Activated CD4-positive, alpha-beta memory T cell treated with anti-CD3 and anti-CD28 coated beads for 36 hours (primary cell): ENCODE measurements around the gene STK24. TPM values are rescaled to one million over a fixed set of nuclear protein-coding genes. Genes with fewer than 3 reads are reported as not detected.

Source experiments
- CTCF ChIA-PET: fragments of 350-600 bp; sonication (Branson Sonifier 250); formaldehyde crosslinking; loops from one replicate; lab custom pipeline; 2021; ENCODE audit warnings: antibody characterized with exemption, inconsistent platforms; lab: Charles Lee
- POLR2A ChIA-PET: fragments of 350-600 bp; sonication (Branson Sonifier 250); formaldehyde crosslinking; loops from one replicate; lab custom pipeline; 2021; ENCODE audit warnings: antibody characterized with exemption; lab: Charles Lee
- DNase-seq: peaks from one replicate; pipeline ENCODE4 v3.0.0-alpha.2; 2020
- H3K27ac Mint-ChIP-seq: one replicate; pipeline ENCODE4 v1.8.0; 2021; ENCODE audit warnings: mixed read lengths
- H3K27me3 Mint-ChIP-seq: one replicate; pipeline ENCODE4 v1.8.0; 2021; ENCODE audit warnings: mixed read lengths
- H3K36me3 Mint-ChIP-seq: one replicate; pipeline ENCODE4 v1.8.0; 2021; ENCODE audit warnings: mixed read lengths
- H3K4me1 Mint-ChIP-seq: one replicate; pipeline ENCODE4 v1.8.0; 2021; ENCODE audit warnings: low read depth, mixed read lengths
- H3K4me3 Mint-ChIP-seq: one replicate; pipeline ENCODE4 v1.8.0; 2021; ENCODE audit warnings: mild to moderate bottlenecking, mixed read lengths
- H3K9me3 Mint-ChIP-seq: one replicate; pipeline ENCODE4 v1.8.0; 2021; ENCODE audit warnings: mixed read lengths
- intact Hi-C: fragments of 100-400 bp; cut with micrococcal nuclease; formaldehyde crosslinking; loops from one replicate; pipeline ENCODE4 v1.15.1; 2023
- total RNA-seq, 2 experiments: library from RNA; stranded (reverse); gene quantifications; one replicate each; pipeline ENCODE4 v1.2.3, GENCODE V29; 2021

The STK24 gene
- total RNA-seq, 2 experiments from 2014 or later = 176 to 178 TPM

DNA sequence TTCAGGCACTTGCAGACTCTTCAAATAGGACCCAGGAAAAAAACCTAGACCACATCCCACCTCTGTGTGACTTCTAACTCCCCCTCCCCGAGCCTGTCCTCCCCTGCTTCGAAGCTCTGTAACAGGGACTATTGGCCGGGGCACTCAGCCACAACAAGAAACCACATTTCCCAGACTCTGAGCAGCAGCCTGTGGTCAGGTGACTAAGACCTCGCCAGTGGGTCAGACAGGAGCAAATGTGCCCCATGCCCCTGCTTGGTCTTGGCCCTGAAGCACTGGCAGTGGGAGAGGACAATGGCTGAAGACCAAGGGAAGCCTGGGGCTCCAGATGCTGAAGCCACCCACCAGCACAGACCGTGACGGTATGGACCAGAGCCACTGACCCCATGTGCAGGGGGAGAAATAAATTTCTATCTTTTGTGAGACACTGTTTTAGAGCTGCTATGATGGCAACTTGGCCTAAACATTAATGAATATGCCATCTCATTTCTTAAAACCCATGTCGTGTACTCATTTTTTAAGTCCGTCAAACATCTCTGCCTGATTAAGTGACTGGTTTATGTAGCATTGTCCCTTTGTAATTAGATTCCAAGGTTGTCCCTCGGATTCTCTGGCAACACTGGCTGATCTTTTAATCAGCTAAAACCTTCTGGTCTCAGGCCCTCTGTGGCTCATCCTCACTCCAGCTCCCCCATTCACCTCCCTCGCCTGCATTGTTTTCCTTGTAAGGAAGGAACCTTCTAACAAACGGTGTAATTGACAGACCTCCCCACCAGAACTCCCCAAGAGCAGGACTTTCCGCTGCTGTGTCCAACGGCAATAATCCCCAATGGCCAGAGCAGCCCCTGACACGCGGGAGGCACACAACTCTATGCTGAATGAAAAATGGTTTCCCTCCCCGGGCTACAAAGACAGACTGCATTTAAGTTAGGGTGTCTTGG lies 98.4 kb downstream of the STK24 start:
- DNase-seq = peak; percentile 70
- Mint-ChIP-seq H3K36me3 (peaks cover 30% of the 10 kb centered on the region), H3K27me3 (no peaks in the 10 kb centered on the region), H3K9me3 (no peaks in the 10 kb centered on the region), H3K4me3 (peak overlapping the region; percentile 11), H3K27ac (peak overlapping the region; percentile 62), H3K4me1 (peaks cover 72% of the 10 kb centered on the region)
- POLR2A ChIA-PET = interaction anchor here (1.6 kb wide), 1 partner anchor 50 kb away, joined by 5 read pairs; no protein-coding TSS in a partner anchor
- intact Hi-C loops = loop anchor here (5.0 kb wide), 1 partner anchor 549 kb away; no protein-coding TSS in a partner anchor
- CTCF ChIA-PET = interaction anchor here (1.5 to 1.9 kb wide), 2 partner anchors 33 to 175 kb away, joined by 5 to 8 read pairs; no protein-coding TSS in a partner anchor

DNA sequence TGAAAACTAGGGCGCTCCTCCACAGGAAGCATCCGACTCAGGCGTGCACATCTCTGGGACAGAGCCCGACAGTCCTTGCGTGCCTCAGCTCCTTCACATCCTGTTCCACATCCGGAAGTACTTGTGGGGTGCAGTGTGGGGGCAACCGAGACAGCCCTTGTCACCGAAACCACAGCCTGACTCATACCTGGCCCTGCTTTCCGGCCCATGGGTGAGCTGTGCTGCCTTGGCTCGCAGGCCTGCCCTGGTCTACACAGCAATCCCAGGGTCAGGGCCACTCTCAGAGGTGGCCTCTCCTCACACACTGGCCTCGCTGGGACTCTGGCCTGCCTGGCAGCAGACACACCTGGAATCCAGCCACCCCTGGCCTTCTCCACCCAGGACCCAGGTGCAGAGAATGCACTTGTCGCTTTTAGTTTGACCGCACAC lies 100.4 kb downstream of the STK24 start:
- peak; percentile 96 for DNase-seq
- intact Hi-C loops = loop anchor here (1.0 to 5.0 kb wide), 8 partner anchors 8 to 1044 kb away; no protein-coding TSS in a partner anchor
- ChIA-PET POLR2A (interaction anchor here (0.6 to 1.3 kb wide), 12 partner anchors 8 to 106 kb away, joined by 3 to 6 read pairs (median 3); partner anchors contain the start of gene STK24), CTCF (interaction anchor here (0.6 to 2.2 kb wide), 7 partner anchors 11 to 189 kb away, joined by 3 to 8 read pairs (median 5); no protein-coding TSS in a partner anchor)
- Mint-ChIP-seq H3K9me3 (no peaks in the 10 kb centered on the region), H3K4me3 (peak overlapping the region; percentile 62), H3K27ac (peak overlapping the region; percentile 91), H3K36me3 (peaks cover 43% of the 10 kb centered on the region), H3K27me3 (no peaks in the 10 kb centered on the region), H3K4me1 (peaks cover 62% of the 10 kb centered on the region)

DNA sequence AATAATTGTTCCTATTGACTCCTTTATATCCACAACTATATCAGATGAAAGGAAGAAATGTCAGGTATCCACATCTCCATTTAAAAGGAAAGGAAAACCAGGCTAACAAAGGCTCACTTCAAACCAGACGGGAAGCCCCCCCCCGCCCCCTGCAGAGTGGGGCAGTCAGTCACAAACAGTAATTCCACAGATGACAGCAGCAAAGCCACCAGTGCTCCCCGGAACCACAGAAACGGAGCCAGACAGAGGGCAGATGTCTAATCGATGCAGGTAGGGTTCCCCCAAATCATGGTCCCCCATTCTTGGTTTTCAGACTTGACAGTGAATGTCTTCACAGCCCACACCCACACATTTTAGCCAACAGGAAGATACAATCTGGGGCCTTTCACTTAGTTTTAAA lies 100.8 kb downstream of the STK24 start:
- intact Hi-C loops = loop anchor here (1.0 to 5.0 kb wide), 8 partner anchors 8 to 1043 kb away; no protein-coding TSS in a partner anchor
- H3K27me3 Mint-ChIP-seq = no peaks in the 10 kb centered on the region
- DNase-seq = peak; percentile 81
- H3K9me3 Mint-ChIP-seq = no peaks in the 10 kb centered on the region
- H3K27ac Mint-ChIP-seq = peak overlapping the region; percentile 91
- ChIA-PET CTCF (interaction anchor here (0.6 to 2.2 kb wide), 6 partner anchors 10 to 189 kb away, joined by 3 to 8 read pairs (median 4); no protein-coding TSS in a partner anchor), POLR2A (interaction anchor here (0.7 to 1.3 kb wide), 11 partner anchors 9 to 106 kb away, joined by 3 to 6 read pairs (median 3); partner anchors contain the start of gene STK24)
- H3K36me3 Mint-ChIP-seq = peaks cover 43% of the 10 kb centered on the region
- peaks cover 60% of the 10 kb centered on the region for H3K4me1 Mint-ChIP-seq
- H3K4me3 Mint-ChIP-seq = peak overlapping the region; percentile 62

GRCh38 chr13:98475522-98475921 lies 101.4 kb downstream of the STK24 start:
- no peak for DNase-seq
- ChIA-PET CTCF (interaction anchor here (1.2 to 2.2 kb wide), 5 partner anchors 10 to 190 kb away, joined by 3 to 8 read pairs (median 5); no protein-coding TSS in a partner anchor), POLR2A (interaction anchor here (0.9 to 1.3 kb wide), 2 partner anchors 98 to 107 kb away, joined by 3 to 4 read pairs; no protein-coding TSS in a partner anchor)
- no peak overlapping the region for H3K4me3 Mint-ChIP-seq
- peaks cover 55% of the 10 kb centered on the region for H3K4me1 Mint-ChIP-seq
- no peaks in the 10 kb centered on the region for H3K27me3 Mint-ChIP-seq
- intact Hi-C loops = loop anchor here (5.0 kb wide), 1 partner anchor 552 kb away; no protein-coding TSS in a partner anchor
- H3K27ac Mint-ChIP-seq = peak overlapping the region; percentile 54
- no peaks in the 10 kb centered on the region for H3K9me3 Mint-ChIP-seq
- H3K36me3 Mint-ChIP-seq = peaks cover 44% of the 10 kb centered on the region

DNA sequence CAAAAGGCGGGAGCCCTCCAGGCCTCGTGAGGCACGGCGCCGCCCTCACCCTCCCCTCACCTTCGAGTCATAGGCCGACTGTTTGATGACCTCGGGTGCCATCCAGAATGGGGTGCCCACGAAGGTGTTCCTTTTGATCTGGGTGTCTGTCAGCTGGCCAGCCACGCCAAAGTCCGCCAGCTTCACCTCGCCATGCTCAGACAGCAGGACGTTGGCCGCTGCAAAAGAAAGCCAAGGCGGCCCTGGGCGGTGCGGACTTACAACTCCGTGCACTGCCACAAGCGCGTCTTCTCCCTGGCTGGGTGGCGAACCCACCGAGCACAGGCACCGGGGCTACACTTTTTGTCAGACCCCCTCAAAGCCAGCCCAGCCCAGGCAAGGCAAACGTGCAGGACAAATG lies 102.1 kb downstream of the STK24 start:
- Mint-ChIP-seq H3K4me3 (no peak overlapping the region), H3K27me3 (no peaks in the 10 kb centered on the region), H3K27ac (no peak overlapping the region), H3K9me3 (no peaks in the 10 kb centered on the region), H3K4me1 (peaks cover 53% of the 10 kb centered on the region), H3K36me3 (peaks cover 44% of the 10 kb centered on the region)
- intact Hi-C loops = loop anchor here (5.0 kb wide), 1 partner anchor 553 kb away; no protein-coding TSS in a partner anchor
- no peak for DNase-seq
- CTCF ChIA-PET = interaction anchor here (2.2 kb wide), 1 partner anchor 178 kb away, joined by 7 read pairs; no protein-coding TSS in a partner anchor
- POLR2A ChIA-PET = no interaction called here

GRCh38 chr13:98474292-98474691 lies 102.6 kb downstream of the STK24 start:
- H3K4me1 Mint-ChIP-seq = peaks cover 48% of the 10 kb centered on the region
- H3K9me3 Mint-ChIP-seq = no peaks in the 10 kb centered on the region
- CTCF ChIA-PET = no interaction called here
- no peak overlapping the region for H3K4me3 Mint-ChIP-seq
- intact Hi-C loops = no loop called here
- no peak for DNase-seq
- no peaks in the 10 kb centered on the region for H3K27me3 Mint-ChIP-seq
- POLR2A ChIA-PET = no interaction called here
- peak overlapping the region; percentile 47 for H3K27ac Mint-ChIP-seq
- H3K36me3 Mint-ChIP-seq = peaks cover 44% of the 10 kb centered on the region

- Mint-ChIP-seq H3K27ac (peak overlapping the region; percentile 47), H3K4me1 (peaks cover 44% of the 10 kb centered on the region), H3K27me3 (no peaks in the 10 kb centered on the region), H3K36me3 (peaks cover 44% of the 10 kb centered on the region), H3K4me3 (no peak overlapping the region), H3K9me3 (no peaks in the 10 kb centered on the region)
- POLR2A ChIA-PET = no interaction called here
- DNase-seq = no peak
- CTCF ChIA-PET = no interaction called here
- intact Hi-C loops = no loop called here
These were observed 103.1 kb downstream of the STK24 start for GRCh38 chr13:98473788-98474144.

GRCh38 chr13:98473135-98473787 lies 103.6 kb downstream of the STK24 start:
- no peak for DNase-seq
- POLR2A ChIA-PET = no interaction called here
- peak overlapping the region; percentile 73 for H3K27ac Mint-ChIP-seq
- H3K36me3 Mint-ChIP-seq = peaks cover 47% of the 10 kb centered on the region
- intact Hi-C loops = no loop called here
- no peak overlapping the region for H3K4me3 Mint-ChIP-seq
- CTCF ChIA-PET = interaction anchor here (1.8 kb wide), 1 partner anchor 180 kb away, joined by 13 read pairs; no protein-coding TSS in a partner anchor
- H3K27me3 Mint-ChIP-seq = no peaks in the 10 kb centered on the region
- H3K9me3 Mint-ChIP-seq = no peaks in the 10 kb centered on the region
- peaks cover 39% of the 10 kb centered on the region for H3K4me1 Mint-ChIP-seq

DNA sequence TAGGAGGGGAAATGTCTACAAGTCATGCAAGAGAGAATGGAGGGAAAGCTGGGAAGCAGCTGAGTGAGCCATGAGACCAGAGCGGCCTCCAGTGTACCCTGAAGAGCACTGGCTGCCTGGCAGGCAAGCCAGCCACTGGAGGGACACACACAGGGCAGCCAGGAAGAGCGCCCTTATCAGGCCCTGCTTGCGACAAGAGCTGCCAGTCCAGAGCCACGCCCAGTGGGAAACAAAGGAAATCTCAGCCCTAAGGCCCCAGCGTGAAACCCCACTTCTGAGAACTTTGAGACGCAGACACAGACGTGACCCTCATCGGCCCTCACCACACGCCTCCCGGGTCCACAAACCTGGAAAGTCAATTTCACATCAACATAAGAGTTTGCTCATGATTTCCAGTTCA lies 105.0 kb downstream of the STK24 start:
- POLR2A ChIA-PET = no interaction called here
- CTCF ChIA-PET = interaction anchor here (1.8 kb wide), 1 partner anchor 181 kb away, joined by 13 read pairs; no protein-coding TSS in a partner anchor
- Mint-ChIP-seq H3K27ac (peak overlapping the region; percentile 73), H3K4me1 (peaks cover 30% of the 10 kb centered on the region), H3K36me3 (peaks cover 52% of the 10 kb centered on the region), H3K4me3 (no peak overlapping the region), H3K9me3 (no peaks in the 10 kb centered on the region), H3K27me3 (no peaks in the 10 kb centered on the region)
- no peak for DNase-seq
- intact Hi-C loops = no loop called here

- peaks cover 55% of the 10 kb centered on the region for H3K36me3 Mint-ChIP-seq
- intact Hi-C loops = no loop called here
- POLR2A ChIA-PET = no interaction called here
These were observed 106.0 kb downstream of the STK24 start for GRCh38 chr13:98470920-98471319.

DNA sequence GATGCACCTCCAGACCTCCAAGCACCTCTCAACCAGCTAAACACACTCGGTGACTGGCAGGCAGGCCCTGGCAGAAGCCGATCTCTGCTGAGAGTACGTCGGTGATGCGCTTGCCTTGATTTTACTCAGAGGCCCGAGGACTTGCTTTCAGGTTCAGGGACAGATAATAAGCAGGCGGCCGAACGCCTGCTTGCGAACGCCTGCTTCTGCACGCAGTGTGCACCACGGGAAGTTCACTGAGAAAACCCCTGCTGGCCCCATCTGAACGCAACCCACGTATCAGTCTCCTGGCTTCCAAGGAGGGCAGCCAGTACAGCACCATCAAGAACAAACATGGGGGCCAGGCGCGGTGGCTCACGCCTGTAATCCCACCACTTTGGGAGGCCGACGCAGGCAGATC lies 108.0 kb downstream of the STK24 start:
- intact Hi-C loops = no loop called here
- no peak overlapping the region for H3K27ac Mint-ChIP-seq
- no peak overlapping the region for H3K4me3 Mint-ChIP-seq
- H3K4me1 Mint-ChIP-seq = peaks cover 24% of the 10 kb centered on the region
- H3K27me3 Mint-ChIP-seq = no peaks in the 10 kb centered on the region
- H3K9me3 Mint-ChIP-seq = no peaks in the 10 kb centered on the region
- POLR2A ChIA-PET = no interaction called here
- CTCF ChIA-PET = no interaction called here
- no peak for DNase-seq
- H3K36me3 Mint-ChIP-seq = peaks cover 49% of the 10 kb centered on the region

More at GRCh38 chr13:98470920-98471319, 106.0 kb downstream of the STK24 start:
- CTCF ChIA-PET = interaction anchor here (1.3 kb wide), 2 partner anchors 26 to 182 kb away, joined by 5 read pairs; no protein-coding TSS in a partner anchor
- H3K27me3 Mint-ChIP-seq = no peaks in the 10 kb centered on the region
- H3K4me1 Mint-ChIP-seq = peaks cover 25% of the 10 kb centered on the region
- DNase-seq = no peak
- H3K4me3 Mint-ChIP-seq = no peak overlapping the region
- no peaks in the 10 kb centered on the region for H3K9me3 Mint-ChIP-seq
- peak overlapping the region; percentile 50 for H3K27ac Mint-ChIP-seq
